H54 (cell line): ENCODE measurements around the gene C10orf90.

Experiments
- DNase-seq: peaks from one replicate; pipeline ENCODE4 v3.0.0; 2011; ENCODE audit warnings: low spot score, mixed read lengths; ENCODE audit not compliant: insufficient read length
- FAIRE-seq: peaks from 3 replicates; lab custom pipeline; 2011; peaks lifted over from hg19 to GRCh38; lab: Jason Lieb, UNC
- POLR2A ChIP-seq: IDR thresholded peaks from 2 replicates; pipeline ENCODE4 v1.6.1; 2011; ENCODE audit warnings: low read depth, mild to moderate bottlenecking, low read length

C10orf90 gene

GRCh38 chr10:126439942-126440341 is 230.6 kb downstream of the C10orf90 start:
- TF ChIP-seq POLR2A, result no peak
- DNase-seq (no peak), FAIRE-seq (no peak)

- DNase-seq (no peak), FAIRE-seq (no peak)
- no peak for TF ChIP-seq POLR2A
Observed at GRCh38 chr10:126438407-126438783, 232.1 kb downstream of the C10orf90 start.

GRCh38 chr10:126437635-126438406 is 232.7 kb downstream of the C10orf90 start:
- FAIRE-seq, result no peak
- DNase-seq, result no peak
- no peak for TF ChIP-seq POLR2A

- DNase-seq (no peak), FAIRE-seq (no peak)
- no peak for TF ChIP-seq POLR2A
Observed at GRCh38 chr10:126434235-126434634, 236.3 kb downstream of the C10orf90 start.

GRCh38 chr10:126433351-126433750 is 237.1 kb downstream of the C10orf90 start:
- no peak for DNase-seq
- no peak for TF ChIP-seq POLR2A

GRCh38 chr10:126432507-126432906 is 238.0 kb downstream of the C10orf90 start:
- DNase-seq, result no peak
- no peak for FAIRE-seq
- TF ChIP-seq POLR2A, result no peak

More at GRCh38 chr10:126433351-126433750, 237.1 kb downstream of the C10orf90 start:
- peak; percentile 62 for FAIRE-seq

GRCh38 chr10:126431816-126432215 is 238.7 kb downstream of the C10orf90 start:
- DNase-seq (no peak), FAIRE-seq (no peak)
- no peak for TF ChIP-seq POLR2A

GRCh38 chr10:126430512-126430911 is 240.0 kb downstream of the C10orf90 start:
- FAIRE-seq (no peak), DNase-seq (no peak)
- no peak for TF ChIP-seq POLR2A

GRCh38 chr10:126429275-126429674 is 241.2 kb downstream of the C10orf90 start:
- no peak for FAIRE-seq
- TF ChIP-seq POLR2A, result no peak
- DNase-seq, result no peak

- FAIRE-seq (no peak), DNase-seq (no peak)
- no peak for TF ChIP-seq POLR2A
Observed at GRCh38 chr10:126425489-126426065, 244.9 kb downstream of the C10orf90 start.

GRCh38 chr10:126425032-126425431 is 245.5 kb downstream of the C10orf90 start:
- FAIRE-seq, result no peak
- TF ChIP-seq POLR2A, result no peak

GRCh38 chr10:126423732-126424491 is 246.6 kb downstream of the C10orf90 start:
- FAIRE-seq, result no peak
- no peak for TF ChIP-seq POLR2A
- no peak for DNase-seq

More at GRCh38 chr10:126425032-126425431, 245.5 kb downstream of the C10orf90 start:
- no peak for DNase-seq

- no peak for DNase-seq
- FAIRE-seq, result no peak
- no peak for TF ChIP-seq POLR2A
Observed at GRCh38 chr10:126422567-126422966, 247.9 kb downstream of the C10orf90 start.

GRCh38 chr10:126421756-126422256 is 248.7 kb downstream of the C10orf90 start:
- peak; percentile 21; the same call in 1 of the 2 replicates for TF ChIP-seq POLR2A
- peak; percentile 25 for DNase-seq
- FAIRE-seq, result peak; percentile 98
